Cardiac fibroblast (primary cell): ENCODE measurements around the gene WWTR1.
A peak's percentile ranks its signal among the peaks of the same experiment; 100 is the strongest.

ENCODE experiments used
- DNase-seq, 2 donors: peaks; one replicate each; pipeline versions ENCODE4 v3.0.0 to v3.0.0-alpha.2; 2010; ENCODE audit warnings: low read depth in 2 of 2
- H3K4me3 ChIP-seq, 2 donors: replicated peaks in 1 of 2; 1 replicate in 1 of 2; 2 replicates in 1 of 2; pipeline ENCODE4 v1.5.1; 2011; ENCODE audit warnings: low read depth in 2 of 2, low read length in 2 of 2, mild to moderate bottlenecking in 2 of 2, moderate library complexity in 1 of 2
- CTCF ChIP-seq: IDR thresholded peaks from one replicate; pipeline ENCODE4 v1.5.1; 2011; ENCODE audit warnings: low read depth, mild to moderate bottlenecking, low read length, inconsistent platforms

The WWTR1 gene

GRCh38 chr3:149581681-149582370 lies 76.0 kb downstream of the WWTR1 start:
- peak; percentile 77 to 90 for DNase-seq
- H3K4me3 ChIP-seq, result no peak overlapping the region
- no peak for TF ChIP-seq CTCF

- no peak overlapping the region for H3K4me3 ChIP-seq
- DNase-seq, result peak in 1 of 2 donors; percentile 49
- TF ChIP-seq CTCF, result no peak
Observed at GRCh38 chr3:149581248-149581647, 76.6 kb downstream of the WWTR1 start.

DNA sequence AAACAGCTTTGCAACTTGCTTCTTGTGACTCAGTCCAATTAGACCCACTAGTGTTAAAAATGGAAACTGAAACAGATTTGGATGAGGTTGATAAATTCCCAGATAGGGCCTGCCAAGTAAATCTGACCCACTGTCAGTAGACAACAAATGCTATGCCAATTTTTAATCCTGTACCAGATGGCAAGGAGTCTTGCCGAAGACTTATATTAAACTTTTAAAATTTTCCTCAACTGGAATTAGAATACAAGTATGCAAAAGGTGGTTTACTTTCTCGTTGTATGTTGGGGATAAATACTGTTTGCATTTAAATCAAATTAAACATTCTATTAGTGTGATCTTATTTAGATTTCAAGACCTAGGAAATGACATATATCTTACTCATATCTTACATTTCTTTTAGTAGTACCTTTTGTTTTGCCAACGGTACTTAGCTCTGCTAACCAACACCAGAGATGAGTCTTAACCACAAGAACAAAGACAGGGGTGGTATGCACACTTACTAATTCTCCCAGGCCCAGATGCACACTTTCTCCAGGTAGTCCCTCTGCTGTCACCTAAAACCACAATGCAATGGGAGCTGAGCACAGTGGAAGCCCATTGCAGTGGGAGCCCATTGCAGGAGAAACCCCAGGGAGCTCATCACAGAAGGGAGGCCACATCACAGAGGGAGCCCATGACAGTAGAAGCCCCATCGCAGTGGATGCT lies 77.8 kb downstream of the WWTR1 start:
- DNase-seq, result peak in 1 of 2 donors; percentile 87
- H3K4me3 ChIP-seq, result no peak overlapping the region
- TF ChIP-seq CTCF, result no peak

GRCh38 chr3:149579161-149579560 lies 78.7 kb downstream of the WWTR1 start:
- no peak overlapping the region for H3K4me3 ChIP-seq
- TF ChIP-seq CTCF, result no peak
- DNase-seq, result no peak

DNA sequence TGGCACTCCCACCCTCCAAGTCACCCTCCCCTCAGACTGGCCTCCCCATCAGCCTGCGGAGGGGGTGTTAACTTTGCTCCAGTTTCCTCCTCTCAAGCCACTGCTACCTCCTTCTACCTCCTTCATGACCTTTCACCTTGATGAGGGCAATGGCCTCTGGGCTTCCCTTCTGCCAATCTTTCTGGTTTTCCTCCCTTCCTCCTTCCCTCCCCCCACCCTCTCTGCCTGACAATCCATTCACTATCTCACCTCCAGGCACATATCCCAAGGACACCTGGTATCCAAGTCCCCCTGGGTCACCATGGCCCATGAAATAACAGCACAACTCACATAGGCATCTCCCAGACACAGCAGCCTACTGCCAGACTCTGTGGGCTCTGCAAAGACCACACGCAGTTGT lies 80.0 kb downstream of the WWTR1 start:
- no peak for TF ChIP-seq CTCF
- no peak for DNase-seq
- H3K4me3 ChIP-seq, result no peak overlapping the region

- DNase-seq, result peak; percentile 98
- peak overlapping the region; percentile 16 to 30 for H3K4me3 ChIP-seq
- no peak for TF ChIP-seq CTCF
Observed at GRCh38 chr3:149575961-149576564, 81.8 kb downstream of the WWTR1 start.
